NCI-H187 treated with DMSO at 0.1 percent for 48 hours (cell line): ENCODE results near the gene METTL15.
"Not testable (repeated sequence)": the region's sequence is repeated elsewhere in the genome, so short reads cannot be mapped to it uniquely, and the experiment has no call there.

Experiments used
- DNase-seq: peaks from one replicate; lab custom pipeline; 2025; lab: John Stamatoyannopoulos, UW

The METTL15 gene

GRCh38 chr11:28298209-28298608 is 190.0 kb downstream of the METTL15 start:
- DNase-seq = no peak

GRCh38 chr11:28303477-28304191 is 195.4 kb downstream of the METTL15 start:
- no peak for DNase-seq

- DNase-seq = no peak
Measured at GRCh38 chr11:28315440-28315839, 207.3 kb downstream of the METTL15 start.

DNA sequence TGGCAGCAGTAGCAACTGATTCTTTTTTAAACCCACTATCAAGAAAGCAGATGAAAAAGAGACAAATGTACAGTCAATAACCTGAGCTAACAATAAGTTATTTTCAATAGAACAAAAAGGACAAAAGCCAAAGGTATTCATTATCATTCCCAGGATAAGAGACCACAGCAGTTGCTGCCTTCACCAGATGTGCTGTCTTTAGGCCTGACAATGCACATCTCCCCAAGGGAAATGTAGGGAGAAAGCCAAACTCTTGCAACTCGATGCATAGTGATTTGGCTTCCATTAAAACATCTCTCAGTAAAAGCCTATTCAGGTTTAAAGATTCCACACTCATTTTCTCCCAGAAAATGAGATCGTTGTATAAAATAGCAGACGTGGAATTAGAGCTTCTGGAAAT is 210.7 kb downstream of the METTL15 start:
- DNase-seq = no peak

DNA sequence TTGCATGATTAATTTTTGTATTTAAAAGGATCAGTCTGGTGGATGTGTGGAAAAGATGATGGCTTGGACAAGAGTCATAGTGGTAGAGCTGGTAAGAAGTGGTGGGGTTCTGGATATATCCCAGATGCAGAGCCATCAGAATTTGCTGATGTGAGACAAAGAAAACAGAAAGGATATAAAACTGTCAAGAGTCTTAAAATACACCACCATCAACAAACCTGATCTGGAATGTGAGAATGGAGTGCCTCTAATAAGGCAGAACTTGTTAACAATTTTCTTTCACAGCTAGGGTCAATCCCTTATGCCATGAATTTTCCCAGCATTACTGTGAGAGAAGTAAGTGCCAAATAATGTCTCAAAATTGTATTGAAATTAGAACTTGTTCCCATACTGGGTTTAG is 215.4 kb downstream of the METTL15 start:
- no peak for DNase-seq

- not testable (repeated sequence) for DNase-seq
Measured at GRCh38 chr11:28332393-28332792, 224.2 kb downstream of the METTL15 start.

GRCh38 chr11:28337701-28338100 is 229.5 kb downstream of the METTL15 start:
- no peak for DNase-seq

DNA sequence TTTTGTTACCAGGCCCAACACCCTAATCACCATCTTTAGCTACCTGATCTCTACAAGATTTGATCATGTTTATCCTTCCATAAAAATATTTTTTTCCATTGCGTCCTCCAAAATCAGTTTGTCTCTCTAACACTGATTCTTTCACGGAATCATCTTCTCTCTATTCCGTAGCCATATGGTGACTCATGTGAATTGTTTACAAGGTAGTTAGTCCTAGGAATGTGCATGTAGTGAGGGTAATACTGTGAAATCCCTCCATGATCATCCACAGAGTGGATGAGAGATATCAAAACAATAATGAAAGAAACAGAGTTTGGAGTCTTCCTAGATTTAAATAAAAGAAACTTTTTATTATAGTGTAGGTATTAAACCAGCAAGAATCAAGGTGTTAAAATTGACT is 230.2 kb downstream of the METTL15 start:
- DNase-seq = no peak

GRCh38 chr11:28339488-28339887 is 231.3 kb downstream of the METTL15 start:
- DNase-seq = no peak

- DNase-seq = no peak
Measured at GRCh38 chr11:28342716-28343115, 234.5 kb downstream of the METTL15 start.

GRCh38 chr11:28343304-28344233 is 235.4 kb downstream of the METTL15 start:
- DNase-seq = no peak

GRCh38 chr11:28346209-28346608 is 238.0 kb downstream of the METTL15 start:
- no peak for DNase-seq

DNA sequence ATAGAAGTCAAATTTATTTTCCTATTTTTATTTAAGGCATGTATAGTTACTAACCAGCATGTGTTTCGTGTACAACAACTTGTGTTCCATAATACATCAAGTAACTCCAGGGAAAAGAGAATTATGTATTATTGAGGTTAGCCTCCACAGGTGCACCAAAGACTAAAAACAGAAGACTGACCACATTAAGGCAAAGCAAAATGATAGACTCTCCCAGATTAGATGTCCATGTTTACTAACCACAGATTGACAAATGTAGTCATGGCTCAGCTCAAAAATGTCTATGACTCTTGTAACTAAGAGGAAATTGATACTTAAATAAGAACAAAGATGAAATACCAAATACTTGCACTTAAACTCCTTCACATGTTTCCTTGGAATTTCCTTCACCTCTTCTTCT is 238.5 kb downstream of the METTL15 start:
- no peak for DNase-seq

- DNase-seq = no peak
Measured at GRCh38 chr11:28347371-28347770, 239.2 kb downstream of the METTL15 start.

DNA sequence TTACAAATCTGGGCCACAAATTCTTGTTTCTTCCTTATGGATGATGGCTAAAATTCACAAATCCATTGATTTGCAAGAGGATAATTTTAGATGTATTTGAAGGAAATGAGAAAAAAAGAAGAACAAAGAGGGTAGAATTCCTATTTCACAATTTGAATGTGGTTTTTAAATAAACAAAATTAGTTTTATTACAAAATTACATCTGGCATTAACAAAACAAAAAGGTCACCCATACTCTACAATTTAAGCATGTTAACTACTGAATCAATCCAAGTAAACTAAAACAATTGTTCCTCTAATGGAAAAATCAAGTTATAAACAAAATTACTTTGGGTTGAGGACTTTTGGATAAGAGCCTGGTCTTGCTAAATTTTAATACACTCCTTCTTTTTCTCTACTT is 242.0 kb downstream of the METTL15 start:
- no peak for DNase-seq

DNA sequence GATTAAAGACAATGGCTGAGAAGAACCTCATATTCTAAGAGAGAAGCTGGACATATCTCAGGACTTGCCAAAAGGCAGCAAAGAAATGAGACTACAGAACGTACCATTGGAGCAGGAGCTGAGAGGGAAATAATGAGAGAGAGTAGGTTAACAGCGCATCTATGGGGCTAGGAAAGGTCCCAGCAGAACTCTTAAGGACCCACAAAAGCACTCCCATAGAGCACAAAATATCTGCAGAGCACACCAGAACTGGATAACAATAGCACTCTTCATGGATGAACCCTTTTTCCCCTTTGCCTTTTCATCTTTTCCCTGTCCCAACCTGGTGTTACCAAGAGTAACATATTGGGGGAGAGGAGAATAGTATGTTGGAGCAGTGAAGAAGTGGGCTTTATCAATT is 245.8 kb downstream of the METTL15 start:
- no peak for DNase-seq

GRCh38 chr11:28366549-28367346 is 258.6 kb downstream of the METTL15 start:
- no peak for DNase-seq

DNA sequence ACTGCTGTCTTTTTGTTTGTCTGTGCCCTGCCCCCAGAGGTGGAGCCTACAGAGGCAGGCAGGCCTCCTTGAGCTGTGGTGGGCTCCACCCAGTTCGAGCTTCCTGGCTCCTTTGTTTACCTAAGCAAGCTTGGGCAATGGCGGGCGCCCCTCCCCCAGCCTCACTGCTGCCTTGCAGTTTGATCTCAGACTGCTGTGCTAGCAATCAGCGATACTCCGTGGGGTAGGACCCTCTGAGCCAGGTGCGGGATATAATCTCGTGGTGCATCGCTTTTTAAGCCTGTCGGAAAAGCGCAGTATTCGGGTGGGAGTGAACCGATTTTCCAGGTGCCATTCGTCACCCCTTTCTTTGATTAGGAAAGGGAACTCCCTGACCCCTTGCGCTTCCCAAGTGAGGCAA is 269.9 kb downstream of the METTL15 start:
- not testable (repeated sequence) for DNase-seq
